HEK293T (cell line): ENCODE data around the gene EXOSC7.

Experiments used
- CTCF ChIA-PET: fragments of 350-600 bp; formaldehyde crosslinking; extraction: SDS; loops from one replicate; lab custom pipeline; 2021; ENCODE audit warnings: antibody characterized with exemption, inconsistent platforms; lab: Yijun Ruan, JAX
- POLR2A ChIA-PET: fragments of 350-600 bp; formaldehyde crosslinking; extraction: SDS; loops from one replicate; lab custom pipeline; 2020; ENCODE audit warnings: antibody characterized with exemption, inconsistent platforms; lab: Yijun Ruan, JAX
- DNase-seq: peaks from one replicate; pipeline ENCODE4 v3.0.0; 2012; ENCODE audit warnings: mixed read lengths; ENCODE audit errors: extremely low spot score
- ARNT ChIP-seq: fragments of 450-650 bp; IDR thresholded peaks from 2 replicates; pipeline ENCODE4 v1.6.1; 2017; ENCODE audit warnings: mild to moderate bottlenecking
- BHLHE40 ChIP-seq: fragments of 450-650 bp; IDR thresholded peaks from 2 replicates; pipeline ENCODE4 v1.6.1; 2016; ENCODE audit warnings: mild to moderate bottlenecking, moderate library complexity, borderline replicate concordance
- CTBP1 ChIP-seq: fragments of 450-650 bp; IDR thresholded peaks from 2 replicates; pipeline ENCODE4 v1.6.1; 2016; ENCODE audit warnings: borderline replicate concordance
- ELF4 ChIP-seq: fragments of 450-650 bp; IDR thresholded peaks from 2 replicates; pipeline ENCODE4 v1.6.1; 2017; ENCODE audit warnings: antibody characterized with exemption
- FOXA1 ChIP-seq: fragments of 450-650 bp; IDR thresholded peaks from 2 replicates; pipeline ENCODE4 v1.6.1; 2016; ENCODE audit warnings: mild to moderate bottlenecking
- FOXK2 ChIP-seq: fragments of 450-650 bp; IDR thresholded peaks from 2 replicates; pipeline ENCODE4 v1.6.1; 2016; ENCODE audit warnings: mild to moderate bottlenecking
- FOXM1 ChIP-seq: fragments of 450-650 bp; IDR thresholded peaks from 2 replicates; pipeline ENCODE4 v1.6.1; 2017; ENCODE audit warnings: mild to moderate bottlenecking, borderline replicate concordance
- HDGF ChIP-seq: fragments of 450-650 bp; IDR thresholded peaks from 2 replicates; pipeline ENCODE4 v1.6.1; 2017; ENCODE audit warnings: antibody characterized with exemption, borderline replicate concordance
- L3MBTL2 ChIP-seq: fragments of 450-650 bp; conservative IDR thresholded peaks from 2 replicates; pipeline ENCODE4 v1.6.1; 2016; ENCODE audit warnings: mild to moderate bottlenecking
- LEF1 ChIP-seq: fragments of 450-650 bp; IDR thresholded peaks from 2 replicates; pipeline ENCODE4 v1.6.1; 2017; ENCODE audit warnings: mild to moderate bottlenecking, borderline replicate concordance
- NFRKB ChIP-seq: fragments of 450-650 bp; IDR thresholded peaks from 2 replicates; pipeline ENCODE4 v1.6.1; 2016; ENCODE audit warnings: mild to moderate bottlenecking, moderate library complexity
- SP1 ChIP-seq: fragments of 450-650 bp; IDR thresholded peaks from 2 replicates; pipeline ENCODE4 v1.6.1; 2017
- SUZ12 ChIP-seq: fragments of 450-650 bp; IDR thresholded peaks from 2 replicates; pipeline ENCODE4 v1.6.1; 2016; ENCODE audit warnings: mild to moderate bottlenecking
- TARDBP ChIP-seq: fragments of 450-650 bp; IDR thresholded peaks from 2 replicates; pipeline ENCODE4 v1.6.1; 2016
- ZNF384 ChIP-seq: fragments of 450-650 bp; IDR thresholded peaks from 2 replicates; pipeline ENCODE4 v1.6.1; 2016
- TF ChIP-seq, protein P1 (sequence below): fragments of 450-650 bp; IDR thresholded peaks from 2 replicates; pipeline ENCODE4 v1.6.1; 2016

EXOSC7 gene

GRCh38 chr3:45017821-45018220, 41.8 kb downstream of the EXOSC7 start:
- CTCF ChIA-PET, result no interaction called here
- TF ChIP-seq, protein P1, sequence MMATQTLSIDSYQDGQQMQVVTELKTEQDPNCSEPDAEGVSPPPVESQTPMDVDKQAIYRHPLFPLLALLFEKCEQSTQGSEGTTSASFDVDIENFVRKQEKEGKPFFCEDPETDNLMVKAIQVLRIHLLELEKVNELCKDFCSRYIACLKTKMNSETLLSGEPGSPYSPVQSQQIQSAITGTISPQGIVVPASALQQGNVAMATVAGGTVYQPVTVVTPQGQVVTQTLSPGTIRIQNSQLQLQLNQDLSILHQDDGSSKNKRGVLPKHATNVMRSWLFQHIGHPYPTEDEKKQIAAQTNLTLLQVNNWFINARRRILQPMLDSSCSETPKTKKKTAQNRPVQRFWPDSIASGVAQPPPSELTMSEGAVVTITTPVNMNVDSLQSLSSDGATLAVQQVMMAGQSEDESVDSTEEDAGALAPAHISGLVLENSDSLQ, result no peak
- no peak for TF ChIP-seq SP1
- no peak for TF ChIP-seq ELF4
- TF ChIP-seq NFRKB, result no peak
- TF ChIP-seq FOXM1, result no peak
- no peak for TF ChIP-seq CTBP1
- no peak for TF ChIP-seq FOXA1
- no peak for TF ChIP-seq HDGF
- no peak for TF ChIP-seq BHLHE40
- no peak for TF ChIP-seq L3MBTL2
- no peak for TF ChIP-seq LEF1
- no peak for TF ChIP-seq FOXK2
- no peak for DNase-seq
- POLR2A ChIA-PET, result no interaction called here

GRCh38 chr3:45020534-45020933, 44.5 kb downstream of the EXOSC7 start:
- ChIA-PET CTCF (interaction anchor here (0.6 kb wide), 1 partner anchor 117 kb away, joined by 3 read pairs; no protein-coding TSS in a partner anchor), POLR2A (no interaction called here)
- TF ChIP-seq HDGF, result no peak
- TF ChIP-seq SUZ12, result no peak
- no peak for TF ChIP-seq ARNT
- DNase-seq, result no peak

DNA sequence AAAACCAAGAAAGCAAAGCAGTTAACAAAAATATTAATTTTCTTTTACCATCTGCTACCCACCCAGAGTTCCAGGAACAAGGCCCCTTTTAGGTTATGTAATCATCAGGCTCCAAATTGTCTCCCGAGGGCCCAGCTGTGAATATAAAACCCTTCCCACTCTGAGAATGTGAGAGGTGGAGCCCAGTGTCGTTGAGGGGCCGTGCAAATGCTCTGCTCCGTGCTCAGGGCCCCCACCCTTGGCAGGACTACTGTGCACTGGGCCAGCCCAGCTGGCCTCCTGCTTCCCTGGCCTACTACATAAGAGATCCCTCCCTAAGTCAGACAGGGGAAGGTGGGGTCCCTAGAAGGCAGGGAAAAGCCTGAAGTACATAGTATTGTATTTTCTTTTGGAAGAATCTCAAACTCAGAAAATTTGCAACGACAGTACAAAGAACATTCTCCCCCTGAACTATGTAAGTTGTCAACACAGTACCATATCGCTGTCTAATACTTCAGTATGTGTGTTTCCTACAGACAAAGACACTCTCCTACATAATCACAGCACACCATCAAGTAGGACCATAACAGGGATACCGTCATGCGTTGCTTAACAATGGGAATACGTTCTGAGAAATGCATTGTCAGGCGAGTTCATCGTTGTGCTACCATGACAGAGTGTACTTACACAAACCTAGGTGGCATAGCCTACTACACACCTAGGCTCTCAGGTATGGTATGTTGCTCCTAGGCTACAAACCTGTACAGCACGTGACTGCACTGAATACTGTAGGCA, 45.7 kb downstream of the EXOSC7 start:
- ChIA-PET POLR2A (no interaction called here), CTCF (no interaction called here)
- TF ChIP-seq LEF1 (no peak), HDGF (no peak)
- TF ChIP-seq, protein P1, result no peak
- DNase-seq, result no peak

- ChIA-PET POLR2A (no interaction called here), CTCF (no interaction called here)
- no peak for TF ChIP-seq FOXK2
- TF ChIP-seq BHLHE40, result no peak
- no peak for TF ChIP-seq TARDBP
- no peak for TF ChIP-seq SP1
- no peak for TF ChIP-seq ARNT
- no peak for DNase-seq
Measured at GRCh38 chr3:45023675-45024074, 47.6 kb downstream of the EXOSC7 start.

DNA sequence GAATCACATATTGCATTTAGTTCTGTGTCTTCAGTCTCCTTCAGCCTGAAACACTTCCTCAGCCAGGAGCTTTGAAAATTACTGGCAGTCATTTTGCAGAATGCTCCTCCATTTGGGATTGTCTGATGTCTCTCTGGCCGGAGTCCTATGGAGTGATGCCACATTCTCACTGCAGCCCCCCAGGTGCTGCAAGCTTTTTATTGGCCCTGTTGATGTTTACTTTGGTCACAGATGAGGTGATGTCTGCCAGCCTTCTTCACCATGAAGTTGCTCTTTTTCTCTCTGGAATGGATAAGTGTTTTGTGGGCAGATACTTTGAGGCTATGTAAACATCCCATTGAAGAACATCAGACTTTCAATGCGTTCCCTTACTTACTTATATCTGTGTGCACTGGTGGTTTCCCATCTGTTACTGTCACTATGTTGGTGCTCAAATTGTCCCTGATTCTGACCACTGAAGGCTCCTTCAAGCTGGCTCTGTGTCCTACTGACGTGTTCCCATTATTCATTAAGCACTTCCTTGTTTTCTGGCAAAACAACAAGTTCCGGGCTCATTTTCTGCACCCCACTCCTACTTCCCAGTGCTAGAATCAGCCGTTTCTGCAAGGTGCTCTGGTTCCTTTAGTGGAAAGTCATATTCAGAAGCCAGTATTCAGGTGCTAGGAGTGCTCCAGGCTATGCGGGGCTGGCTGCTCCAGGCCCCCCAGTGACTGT, 48.7 kb downstream of the EXOSC7 start:
- no peak for TF ChIP-seq SP1
- no peak for TF ChIP-seq FOXM1
- TF ChIP-seq HDGF, result no peak
- TF ChIP-seq ZNF384, result no peak
- no peak for TF ChIP-seq L3MBTL2
- no peak for TF ChIP-seq ARNT
- no peak for DNase-seq
- POLR2A ChIA-PET, result no interaction called here
- CTCF ChIA-PET, result no interaction called here

DNA sequence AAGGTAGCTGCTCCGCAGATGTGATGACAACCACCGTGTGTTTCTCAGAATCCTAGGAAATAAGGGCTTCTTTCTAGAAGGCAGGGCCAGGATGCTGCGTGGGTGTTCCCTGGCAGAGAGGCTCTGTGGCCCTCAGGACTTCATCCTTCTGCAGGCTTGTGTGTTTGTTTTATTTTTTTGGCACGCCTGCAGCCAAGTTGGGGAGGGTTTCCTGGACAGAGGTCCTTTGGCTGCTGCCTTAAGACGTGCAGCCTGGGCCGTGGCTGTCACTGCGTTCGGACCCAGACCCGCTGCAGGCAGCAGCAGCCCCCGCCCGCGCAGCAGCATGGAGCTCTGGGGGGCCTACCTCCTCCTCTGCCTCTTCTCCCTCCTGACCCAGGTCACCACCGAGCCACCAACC, 50.0 kb downstream of the EXOSC7 start, which contains the start of gene CLEC3B:
CLEC3B (plus strand) TSS at position 266 of the 400 bp plus-strand sequence; CDS start at position 326, 60 bp downstream.
- POLR2A ChIA-PET, result no interaction called here
- DNase-seq, result no peak
- CTCF ChIA-PET, result no interaction called here
- no peak for TF ChIP-seq FOXM1
- TF ChIP-seq ARNT, result no peak
- TF ChIP-seq CTBP1, result no peak
- no peak for TF ChIP-seq LEF1
- TF ChIP-seq TARDBP, result no peak
- TF ChIP-seq BHLHE40, result no peak
- TF ChIP-seq L3MBTL2, result no peak
- TF ChIP-seq FOXK2, result no peak
- no peak for TF ChIP-seq NFRKB
- no peak for TF ChIP-seq ELF4
- no peak for TF ChIP-seq SUZ12

DNA sequence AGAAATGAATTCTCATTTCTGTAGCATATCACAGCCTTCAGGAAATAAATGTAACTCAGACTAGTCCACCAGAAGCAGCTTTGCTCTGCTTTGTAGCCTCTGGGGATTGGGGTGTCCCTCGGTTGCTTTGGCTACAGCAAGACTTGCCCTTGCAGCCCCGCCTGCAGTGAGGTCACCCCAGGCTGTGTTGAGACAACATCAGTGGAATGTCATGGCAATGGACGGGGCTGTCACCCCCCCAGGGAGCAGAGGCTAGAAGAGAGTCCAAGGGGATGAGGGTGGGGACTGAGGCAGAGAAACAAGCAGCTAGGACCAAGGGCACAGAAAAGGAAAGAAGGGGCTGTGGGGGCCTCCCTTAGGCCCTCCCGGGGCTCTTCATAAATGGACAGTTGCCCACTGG, 50.9 kb downstream of the EXOSC7 start:
- TF ChIP-seq FOXK2 (no peak), FOXM1 (no peak), L3MBTL2 (no peak), NFRKB (no peak), HDGF (no peak), CTBP1 (no peak), ELF4 (no peak), FOXA1 (no peak), BHLHE40 (no peak), LEF1 (no peak), TARDBP (no peak), SUZ12 (no peak)
- TF ChIP-seq, protein P1, result no peak
- no peak for DNase-seq
- ChIA-PET CTCF (no interaction called here), POLR2A (no interaction called here)
